Measurements from ENCODE around the gene STOM.

The STOM gene

GRCh38 chr9:121368745-121369144 is 1.3 kb downstream of the STOM start:
- no peak for DNase-seq

DNA sequence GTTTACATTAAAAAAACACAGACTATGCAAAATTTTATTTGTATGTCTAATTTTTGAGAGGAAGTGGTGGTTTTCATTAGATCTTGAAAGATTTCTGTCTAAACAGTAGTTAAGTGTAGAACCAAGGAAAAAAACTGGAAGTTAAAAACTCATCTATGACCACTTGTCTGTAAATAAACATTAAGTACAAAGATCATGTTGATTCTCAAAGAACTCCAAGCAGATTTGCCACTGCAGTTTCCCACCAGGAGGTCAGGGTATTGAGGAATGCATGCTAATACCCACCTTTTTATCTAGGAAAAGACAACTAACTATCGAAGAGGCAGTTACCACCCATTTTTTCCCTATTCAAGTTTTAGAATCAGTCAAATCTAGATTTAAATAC is 1.9 kb downstream of the STOM start:
- DNase-seq = no peak

GRCh38 chr9:121367306-121368137 is 2.5 kb downstream of the STOM start:
- DNase-seq = no peak

DNA sequence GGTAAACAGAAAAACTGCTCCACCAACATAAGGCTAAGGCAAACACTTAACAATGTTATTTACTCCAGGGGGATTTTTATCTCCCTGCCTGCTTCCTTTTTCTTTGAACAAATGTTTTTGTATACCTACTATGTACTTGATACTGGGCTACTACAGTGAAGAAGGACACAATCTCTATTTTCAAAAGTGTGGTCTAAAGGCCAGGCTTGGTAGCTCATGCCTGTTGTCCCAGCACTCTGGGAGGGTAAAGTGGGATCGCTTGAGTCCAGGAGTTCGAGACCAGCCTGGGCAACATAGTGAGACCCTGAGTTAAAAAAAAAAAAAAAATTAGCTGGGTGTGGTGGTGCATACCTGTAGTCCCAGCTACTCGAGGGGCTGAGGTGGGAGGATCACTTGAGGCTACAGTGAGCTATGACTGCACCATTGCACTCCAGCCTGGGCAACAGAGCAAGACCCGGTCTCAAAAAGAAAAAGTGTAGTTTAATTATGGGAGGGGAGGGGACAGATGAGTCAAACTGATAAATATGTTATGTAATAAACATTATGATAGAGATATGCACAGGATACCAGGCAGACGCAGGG is 3.3 kb downstream of the STOM start:
- DNase-seq = no peak

GRCh38 chr9:121365564-121365963 is 4.5 kb downstream of the STOM start:
- no peak for DNase-seq

DNA sequence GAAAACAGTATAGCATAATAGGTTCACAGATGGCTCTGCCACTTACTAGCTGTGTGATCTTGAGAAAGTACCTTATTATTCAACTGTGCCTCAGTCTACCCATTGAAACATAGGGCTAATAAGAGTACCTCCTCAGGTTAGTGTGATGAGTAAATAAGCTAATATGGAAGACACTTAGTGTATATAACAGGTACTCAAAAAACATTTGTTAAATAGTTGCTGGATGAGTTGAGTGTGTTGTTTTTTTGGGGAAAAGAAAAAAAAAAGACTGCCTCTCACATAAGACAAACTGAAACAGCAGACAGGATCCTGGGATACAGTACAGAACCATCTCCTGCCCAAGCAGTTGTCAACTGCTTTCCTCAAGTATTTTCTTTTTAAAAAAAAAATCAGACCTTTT is 5.2 kb downstream of the STOM start:
- DNase-seq = no peak

DNA sequence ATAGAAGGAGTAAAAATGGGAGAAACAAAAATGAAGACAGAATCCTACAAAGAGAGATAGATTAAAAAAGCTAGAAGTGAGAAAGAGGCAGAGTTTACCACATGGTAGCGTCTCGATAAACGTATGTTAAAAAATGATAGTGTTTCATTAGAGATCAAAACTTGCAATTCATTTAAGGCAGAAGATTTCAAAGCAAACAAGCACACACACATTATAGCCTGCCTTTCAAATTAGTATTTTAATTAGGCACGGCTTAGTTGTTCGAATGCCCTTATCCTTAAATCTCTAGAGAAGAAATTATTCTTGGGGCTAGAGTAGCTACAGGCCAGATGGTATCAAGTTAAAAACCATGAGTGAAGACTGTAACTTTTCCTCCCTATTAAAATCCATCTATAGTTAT is 6.0 kb downstream of the STOM start:
- no peak for DNase-seq

DNA sequence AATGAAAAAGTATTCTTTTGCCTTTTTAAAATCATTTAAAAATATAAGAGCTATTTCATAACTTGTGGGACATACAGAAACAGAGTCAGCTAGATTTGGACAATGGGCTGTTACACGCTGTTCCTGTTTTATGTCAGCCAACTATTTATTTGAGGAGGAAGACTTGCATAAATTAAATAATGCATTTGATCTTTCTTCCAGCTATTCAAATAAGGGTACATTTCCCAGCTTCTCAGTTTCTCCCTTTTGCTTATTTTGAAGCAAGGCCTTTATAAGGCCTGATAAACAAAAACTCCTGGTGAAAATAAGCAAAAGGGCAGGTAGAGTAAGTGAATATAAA is 6.5 kb downstream of the STOM start:
- no peak for DNase-seq

DNA sequence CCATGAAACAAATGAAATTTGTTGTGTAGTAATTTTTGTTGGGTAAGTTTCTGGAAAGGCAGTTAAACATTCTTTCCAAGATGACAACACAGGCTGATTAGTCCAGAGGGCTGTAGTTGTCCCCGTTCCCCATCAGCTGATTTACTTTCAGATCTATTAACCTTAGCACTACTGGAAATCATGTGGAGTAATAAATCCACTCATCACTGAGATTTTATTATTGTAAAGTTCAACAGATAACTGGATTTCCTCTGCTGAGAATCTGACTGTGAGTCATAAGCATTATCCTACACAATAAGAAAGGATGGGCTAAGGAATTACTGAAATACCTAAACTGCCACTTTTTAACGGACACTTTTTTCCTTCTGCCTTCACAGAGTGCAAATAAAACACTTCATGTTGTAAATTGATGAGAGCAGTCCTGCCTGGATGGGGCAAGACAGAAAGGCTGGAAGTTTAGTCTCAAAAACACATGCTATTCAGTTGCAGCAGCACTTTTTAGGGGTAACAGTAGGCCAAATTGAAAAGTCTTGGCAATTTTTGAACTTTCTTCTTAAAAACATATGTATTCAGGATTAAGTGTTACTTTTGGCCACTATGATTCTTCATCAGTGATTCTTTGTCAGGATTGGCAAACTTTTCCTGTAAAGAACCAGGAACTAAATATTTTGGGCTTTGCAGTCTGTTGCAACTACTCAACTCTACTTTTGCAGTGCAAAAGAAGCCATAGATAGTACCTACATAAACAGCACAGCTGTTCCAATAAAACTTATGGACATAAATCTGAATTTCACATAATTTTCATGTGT is 7.0 kb downstream of the STOM start:
- DNase-seq = no peak

DNA sequence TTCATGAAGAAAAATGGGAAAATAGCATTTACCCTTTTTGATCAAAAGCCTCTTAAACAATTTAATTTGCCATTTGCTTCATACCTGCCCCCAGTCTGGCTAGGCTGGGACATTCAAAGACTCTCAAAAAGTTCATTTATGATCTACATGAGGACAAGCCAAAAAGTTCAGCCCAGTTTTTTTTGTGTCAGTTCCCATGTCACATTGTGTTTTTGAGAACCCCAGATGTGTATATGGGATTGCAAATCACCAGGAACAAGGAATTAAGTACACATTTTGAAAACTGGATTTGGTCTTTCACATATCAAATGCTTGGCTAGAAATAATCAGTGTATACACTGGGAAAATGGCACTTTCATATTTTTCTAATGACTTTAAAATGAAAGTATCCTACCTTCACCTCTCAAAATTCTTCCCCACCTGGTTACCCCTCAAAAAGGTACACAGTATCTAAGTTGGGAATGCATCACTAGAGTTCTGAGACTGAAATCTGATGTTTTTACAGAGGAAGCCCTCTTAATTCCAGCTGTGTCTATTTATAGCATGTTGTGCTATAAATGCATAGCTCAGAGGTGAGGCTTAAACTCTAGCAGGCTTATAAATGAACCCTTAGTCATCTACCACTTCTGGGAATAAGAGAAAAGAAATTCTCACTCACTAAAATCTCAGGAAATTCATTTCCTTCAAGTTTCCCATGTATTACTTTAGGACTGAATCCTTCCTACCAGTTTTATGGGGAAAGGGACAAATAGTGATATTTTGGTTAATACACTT is 9.3 kb downstream of the STOM start:
- no peak for DNase-seq

DNA sequence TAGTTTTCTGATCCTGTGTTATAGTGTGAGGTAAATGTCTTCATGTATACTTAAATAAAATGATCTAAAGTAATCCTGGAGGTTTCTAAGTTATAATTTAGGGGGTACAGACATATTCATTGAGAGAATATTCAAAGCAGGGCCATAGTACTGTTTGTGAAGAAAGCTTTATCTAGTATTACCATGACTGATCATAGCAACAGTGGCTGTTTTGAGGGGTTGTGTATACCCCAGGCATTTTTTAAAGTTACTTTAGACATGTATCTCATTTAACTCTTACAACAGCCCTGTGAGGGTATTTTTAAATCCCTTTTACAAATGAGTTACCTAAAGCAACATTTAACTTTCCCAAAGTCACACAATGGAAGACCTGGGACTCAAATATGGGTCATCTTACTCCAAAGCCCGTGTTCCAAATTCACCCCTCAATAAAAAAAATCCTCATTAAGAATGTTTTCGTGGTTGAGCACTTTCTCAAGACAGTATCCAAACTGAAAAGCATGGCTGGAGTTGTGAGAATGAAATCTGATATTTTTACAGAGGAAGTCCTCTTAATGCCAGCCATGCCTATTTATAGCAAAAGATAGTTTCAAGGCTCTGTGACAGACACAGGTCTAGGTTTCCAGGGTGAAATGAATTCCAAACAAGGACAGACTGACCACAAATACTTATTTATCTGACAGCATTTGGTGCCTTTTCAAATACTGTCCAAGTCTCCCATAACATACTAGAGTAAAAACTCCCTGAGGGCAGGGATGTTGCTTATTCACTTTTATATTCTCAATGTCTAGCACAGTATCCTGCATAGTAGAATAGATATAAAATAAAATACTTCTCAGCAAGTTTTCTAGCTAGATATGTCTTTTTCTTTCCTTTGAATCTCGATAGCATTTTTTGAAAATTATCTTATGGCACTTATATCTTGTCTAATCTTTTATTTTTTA is 10.4 kb downstream of the STOM start:
- no peak for DNase-seq

GRCh38 chr9:121358751-121359150 is 11.3 kb downstream of the STOM start:
- DNase-seq = no peak

DNA sequence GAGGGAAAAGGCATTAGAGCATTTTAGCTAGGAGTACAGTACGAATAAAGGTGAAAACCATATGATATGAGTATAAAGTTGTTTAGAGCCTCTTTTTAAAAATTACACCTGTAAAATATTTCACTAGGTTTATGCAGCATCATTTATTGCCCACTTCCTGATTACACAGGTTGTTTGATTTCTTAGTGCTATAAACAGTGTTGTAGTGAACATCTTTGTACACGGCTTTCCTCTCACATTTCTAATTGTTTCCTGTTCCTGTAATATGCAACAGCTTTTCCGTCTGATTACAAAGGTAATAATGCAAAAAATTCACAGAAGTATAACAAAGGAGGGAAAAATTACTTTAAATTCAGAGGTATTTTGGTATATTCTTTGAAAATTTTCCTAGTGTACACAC is 13.0 kb downstream of the STOM start:
- DNase-seq = no peak

- no peak for DNase-seq
Observed at GRCh38 chr9:121354762-121355161, 15.3 kb downstream of the STOM start.

- no peak for DNase-seq
Observed at GRCh38 chr9:121354141-121354540, 15.9 kb downstream of the STOM start.

- peak; percentile 39 for DNase-seq
Observed at GRCh38 chr9:121353241-121354061, 16.6 kb downstream of the STOM start.

DNA sequence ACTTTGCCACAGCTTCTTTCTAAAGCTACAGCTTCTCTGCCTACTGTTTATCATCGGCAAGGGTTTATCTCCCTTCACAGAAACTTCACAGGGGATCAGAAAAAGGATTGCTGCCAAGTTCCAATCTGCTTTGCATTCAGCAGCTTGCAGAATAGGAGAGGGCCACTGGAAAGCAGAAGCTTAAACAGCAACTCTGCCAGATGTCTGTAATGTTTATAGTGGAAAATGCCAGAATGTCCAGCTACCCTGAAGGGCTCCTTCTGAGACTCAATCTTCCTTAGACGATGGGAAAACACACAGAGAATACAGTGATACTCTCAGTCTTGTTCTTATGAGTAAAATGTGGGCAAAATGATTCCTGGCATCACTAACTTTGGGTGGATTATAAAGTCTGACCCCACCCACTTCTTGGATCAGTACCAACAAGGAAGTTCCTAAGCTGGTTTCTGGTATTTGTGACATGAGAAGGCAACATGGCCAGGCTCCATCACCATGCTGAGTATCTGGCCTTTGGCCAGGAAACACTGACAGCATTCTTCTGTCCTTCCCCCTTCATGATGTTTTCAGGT is 19.0 kb downstream of the STOM start:
- DNase-seq = no peak

DNA sequence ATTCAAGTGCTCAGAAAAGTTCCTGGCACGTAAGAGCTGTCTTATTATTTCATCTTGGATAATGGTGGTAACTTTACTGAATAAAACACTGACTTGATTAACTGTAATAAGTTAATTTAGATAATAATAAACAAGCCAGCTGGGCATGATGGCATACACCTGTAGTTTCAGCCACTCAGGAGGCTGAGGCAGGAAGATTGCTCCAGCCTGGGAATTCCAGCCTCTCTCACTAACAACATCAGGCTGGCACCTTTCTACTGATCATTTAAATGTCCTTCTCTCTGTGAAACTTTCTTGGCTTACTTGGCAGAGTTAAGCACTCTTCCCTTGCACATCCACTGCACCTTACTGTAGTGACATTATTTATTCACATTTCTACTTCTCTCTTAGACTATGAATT is 20.0 kb downstream of the STOM start:
- no peak for DNase-seq

DNA sequence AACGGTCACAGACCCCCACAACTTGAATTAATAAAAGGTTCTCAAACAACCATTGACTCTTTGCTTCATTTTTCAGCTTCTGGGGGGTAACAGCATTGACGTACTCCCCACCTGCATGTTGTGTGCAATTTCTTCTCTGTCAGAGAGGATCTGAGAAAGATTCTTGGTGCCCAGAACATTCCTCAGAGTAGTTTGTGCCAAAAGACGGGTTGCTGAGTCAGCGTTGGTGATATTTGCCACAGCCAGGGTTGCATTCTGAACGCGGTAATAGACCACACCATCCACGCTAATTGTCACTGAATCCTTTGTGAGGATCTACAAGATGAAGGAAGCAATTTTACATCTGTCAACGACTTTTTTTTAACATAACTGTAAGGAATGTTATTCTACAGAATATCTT is 21.0 kb downstream of the STOM start:
- DNase-seq = no peak

GRCh38 chr9:121348221-121348620 is 21.8 kb downstream of the STOM start:
- no peak for DNase-seq

GRCh38 chr9:121345070-121345469 is 25.0 kb downstream of the STOM start:
- no peak for DNase-seq
